Medulla oblongata (tissue), 1 donor: ENCODE measurements around the gene WNT7A.
"Not testable (repeated sequence)": the region's sequence is repeated elsewhere in the genome, so short reads cannot be mapped to it uniquely, and the experiment has no call there.

ENCODE experiments used
- DNase-seq: peaks from one replicate; pipeline ENCODE4 v3.0.0-alpha.2; 2015; ENCODE audit errors: extremely low spot score

The WNT7A gene

GRCh38 chr3:13879946-13880810 is at the start of gene WNT7A:
Gene WNT7A (minus strand): TSS chr3:13880071. CDS start chr3:13879816, 255 bp downstream.
- DNase-seq, result peak; percentile 37

DNA sequence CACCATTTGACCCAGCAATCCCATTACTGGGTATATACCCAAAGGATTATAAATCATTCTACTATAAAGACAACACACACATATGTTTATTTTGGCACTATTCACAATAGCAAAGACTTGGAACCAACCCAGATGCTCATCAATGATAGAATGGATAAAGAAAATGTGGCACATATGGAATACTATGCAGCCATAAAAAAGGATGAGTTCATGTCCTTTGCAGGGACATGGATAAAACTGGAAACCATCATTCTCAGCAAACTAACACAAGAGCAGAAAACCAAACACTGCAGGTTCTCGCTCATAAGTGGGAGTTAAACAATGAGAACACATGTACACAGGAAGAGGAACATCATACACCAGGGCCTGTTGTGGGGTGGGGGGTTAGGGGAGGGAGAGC is 48.9 kb upstream of the WNT7A start:
- DNase-seq, result not testable (repeated sequence)

- DNase-seq, result no peak
These were observed 47.4 kb upstream of the WNT7A start for GRCh38 chr3:13927295-13927694.

DNA sequence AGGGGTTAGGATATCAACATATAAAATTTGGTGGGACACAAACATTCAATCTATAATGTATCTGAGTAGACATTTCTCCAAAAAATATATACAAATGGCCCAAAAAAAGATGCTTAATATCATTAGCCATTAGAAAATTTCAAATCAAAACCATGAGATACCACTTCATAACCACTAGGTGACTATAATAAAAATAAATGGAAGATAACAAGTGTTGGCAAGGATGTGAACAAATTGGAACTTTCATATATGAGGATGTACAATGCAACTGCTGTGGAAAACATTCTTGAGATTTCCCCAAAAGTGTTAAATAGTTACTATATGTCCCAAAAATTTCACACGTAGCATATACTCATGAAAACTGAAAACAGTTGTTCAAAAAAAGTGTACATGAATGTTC is 36.5 kb upstream of the WNT7A start:
- DNase-seq, result no peak

- DNase-seq, result no peak
These were observed 22.9 kb upstream of the WNT7A start for GRCh38 chr3:13902648-13903238.

DNA sequence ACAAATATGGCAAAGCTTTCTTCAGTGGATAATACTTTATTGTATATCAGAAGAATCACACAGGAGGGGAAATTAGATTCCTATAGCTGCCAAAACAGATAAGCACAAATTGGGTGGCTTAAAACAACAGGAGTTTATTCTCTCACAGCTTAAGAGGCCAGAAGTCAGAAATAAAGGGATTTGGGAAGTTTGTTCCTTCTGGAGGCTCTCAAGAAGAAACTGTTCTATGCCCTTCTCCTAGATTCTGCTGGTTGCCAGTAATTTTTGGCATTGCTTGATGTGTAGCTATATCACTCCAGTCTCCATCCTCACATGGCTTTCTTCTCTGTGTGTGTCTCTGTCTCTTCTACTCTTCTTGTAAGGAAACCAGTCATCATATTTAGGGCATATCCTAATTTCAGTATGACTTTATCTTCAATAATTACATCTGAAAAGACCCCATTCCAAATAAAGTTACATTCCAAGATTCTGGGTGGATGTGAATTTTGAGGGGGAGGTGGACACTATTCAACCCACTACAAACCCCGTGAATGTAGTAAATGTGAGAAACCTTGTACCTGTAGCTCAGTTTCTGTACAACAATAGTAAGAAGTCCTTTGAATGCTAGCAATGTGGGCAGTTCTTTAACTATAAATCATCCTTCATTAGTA is 22.2 kb upstream of the WNT7A start:
- DNase-seq, result no peak

DNA sequence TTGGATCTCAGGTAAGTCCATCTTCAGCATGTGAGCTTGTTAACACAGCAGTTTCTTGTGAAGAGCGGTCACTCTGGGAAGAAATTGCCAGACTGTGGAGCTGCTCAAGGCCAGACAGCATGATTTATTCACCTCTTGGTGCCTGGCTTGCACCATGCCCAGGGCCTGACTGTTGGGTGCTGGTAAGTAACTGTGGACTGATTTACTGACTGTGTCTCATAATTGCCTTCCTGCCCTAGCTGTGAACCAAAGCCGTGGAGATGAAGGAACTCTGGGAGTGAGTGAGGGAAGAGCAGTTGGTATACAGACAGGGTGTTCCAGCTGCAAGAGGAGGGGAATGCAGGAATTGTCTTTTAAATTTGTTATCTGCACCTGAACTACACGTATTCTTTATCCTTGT is 18.5 kb upstream of the WNT7A start:
- no peak for DNase-seq

DNA sequence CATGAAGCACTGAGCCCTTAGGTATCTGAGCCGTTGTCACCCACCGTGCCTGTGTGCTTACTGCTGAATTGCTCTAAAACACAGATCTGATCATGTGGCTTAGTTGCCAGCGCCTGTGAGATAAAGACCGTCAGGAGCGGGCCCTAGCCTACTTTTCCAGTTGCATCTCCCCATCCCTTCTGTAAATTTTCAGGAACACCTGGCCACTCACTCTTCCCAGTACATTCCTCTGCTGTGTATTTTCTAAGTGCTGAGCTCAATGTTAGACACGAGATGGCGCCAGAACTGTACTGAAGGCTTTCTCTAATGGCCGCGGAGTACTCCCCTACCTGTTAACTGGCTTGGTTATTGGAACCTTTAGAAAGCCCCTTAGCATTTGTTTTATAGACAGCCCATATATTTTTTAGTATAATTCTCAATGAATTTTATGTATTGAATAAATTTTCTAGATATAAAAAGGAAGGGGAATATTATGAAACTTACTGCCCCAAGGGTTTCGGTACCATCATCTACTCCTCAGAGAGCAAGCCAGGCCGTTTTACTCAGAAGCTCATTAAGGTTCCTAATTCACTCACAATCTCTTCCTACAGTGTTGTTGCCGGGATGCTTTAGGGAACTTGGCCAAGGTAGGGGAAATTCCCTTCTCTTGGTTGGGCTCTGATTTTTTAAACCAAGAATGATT is 16.7 kb upstream of the WNT7A start:
- DNase-seq, result peak; percentile 77

GRCh38 chr3:13895155-13896105 is 15.6 kb upstream of the WNT7A start:
- DNase-seq, result peak; percentile 91

DNA sequence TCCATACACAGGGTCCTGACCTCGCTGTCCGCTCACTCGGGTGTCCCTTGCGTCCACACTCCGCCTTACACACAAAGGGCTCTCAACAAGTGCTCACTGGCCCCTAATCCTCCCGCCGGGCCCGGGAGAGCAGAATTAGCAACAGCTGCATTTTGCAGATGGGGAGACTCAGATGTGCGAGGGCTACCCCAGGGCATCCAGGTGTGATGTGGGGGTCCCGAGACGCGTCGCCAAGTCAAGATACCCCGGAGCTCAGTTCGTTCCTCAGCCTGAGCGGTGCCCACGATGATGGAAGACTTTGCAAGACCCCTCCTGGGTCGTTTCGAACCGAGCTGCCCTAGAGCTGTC is 14.9 kb upstream of the WNT7A start:
- no peak for DNase-seq

GRCh38 chr3:13894096-13894806 is 14.4 kb upstream of the WNT7A start:
- DNase-seq, result no peak

GRCh38 chr3:13892304-13892703 is 12.4 kb upstream of the WNT7A start:
- no peak for DNase-seq

DNA sequence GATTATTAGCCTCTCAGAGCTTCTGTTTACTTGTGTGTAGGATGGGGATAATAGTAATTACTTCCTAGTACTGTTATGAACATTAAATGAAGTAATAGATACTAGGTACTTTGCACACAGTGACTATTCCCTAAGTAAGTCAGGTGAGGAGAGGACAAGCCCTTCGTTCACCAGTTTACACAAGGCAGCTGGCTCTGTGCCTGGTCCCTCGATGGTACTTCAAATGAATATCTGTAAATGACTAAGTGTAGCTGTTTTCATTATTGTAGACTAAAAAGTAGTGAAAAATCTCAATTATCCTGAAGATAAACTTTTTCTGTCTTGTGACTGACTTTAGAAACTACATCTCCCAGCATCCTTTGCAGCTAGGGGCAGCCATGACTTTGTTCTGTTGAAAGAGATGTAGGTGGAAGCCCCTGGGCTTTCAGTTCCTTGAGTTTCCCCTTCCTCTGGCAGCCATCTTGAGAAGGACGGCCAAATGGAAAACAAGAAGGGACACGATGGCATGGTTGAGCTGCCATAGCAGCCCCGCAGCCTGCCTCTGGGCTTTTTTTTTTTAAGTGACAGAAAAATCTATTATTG is 11.7 kb upstream of the WNT7A start:
- no peak for DNase-seq

- no peak for DNase-seq
These were observed 11.1 kb upstream of the WNT7A start for GRCh38 chr3:13891017-13891392.

DNA sequence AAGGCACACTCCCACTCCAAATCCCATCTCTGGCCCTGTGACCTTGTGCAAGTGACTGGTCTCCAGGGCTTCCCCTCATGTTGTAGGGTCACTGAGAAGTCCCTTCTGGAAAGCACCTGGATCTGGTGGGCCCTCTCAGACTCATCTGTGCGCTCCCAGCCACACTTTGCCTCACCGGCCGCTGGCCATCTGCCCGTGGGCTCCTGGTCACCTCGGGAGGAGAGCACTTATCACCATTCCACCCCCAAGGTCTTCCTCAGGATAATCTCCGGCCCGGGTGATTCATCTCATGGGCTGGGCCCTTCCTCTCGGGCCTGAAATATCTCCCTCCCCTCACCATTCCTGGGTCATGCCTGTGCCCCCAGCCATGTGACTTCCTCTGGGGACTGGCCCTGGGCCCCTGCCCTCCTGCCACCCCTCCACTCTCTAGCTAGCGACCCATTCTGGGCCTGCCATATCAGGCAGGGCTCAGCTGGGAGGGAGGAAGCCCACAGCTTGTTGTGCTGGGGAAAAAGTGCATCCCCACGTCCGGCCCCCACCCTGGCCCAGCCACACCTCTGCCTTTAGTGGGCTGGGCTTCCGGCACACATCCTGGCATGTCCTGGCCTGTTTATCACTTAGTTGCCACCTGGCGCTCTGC is 10.6 kb upstream of the WNT7A start:
- no peak for DNase-seq

- DNase-seq, result no peak
These were observed 8.7 kb upstream of the WNT7A start for GRCh38 chr3:13888576-13888975.

DNA sequence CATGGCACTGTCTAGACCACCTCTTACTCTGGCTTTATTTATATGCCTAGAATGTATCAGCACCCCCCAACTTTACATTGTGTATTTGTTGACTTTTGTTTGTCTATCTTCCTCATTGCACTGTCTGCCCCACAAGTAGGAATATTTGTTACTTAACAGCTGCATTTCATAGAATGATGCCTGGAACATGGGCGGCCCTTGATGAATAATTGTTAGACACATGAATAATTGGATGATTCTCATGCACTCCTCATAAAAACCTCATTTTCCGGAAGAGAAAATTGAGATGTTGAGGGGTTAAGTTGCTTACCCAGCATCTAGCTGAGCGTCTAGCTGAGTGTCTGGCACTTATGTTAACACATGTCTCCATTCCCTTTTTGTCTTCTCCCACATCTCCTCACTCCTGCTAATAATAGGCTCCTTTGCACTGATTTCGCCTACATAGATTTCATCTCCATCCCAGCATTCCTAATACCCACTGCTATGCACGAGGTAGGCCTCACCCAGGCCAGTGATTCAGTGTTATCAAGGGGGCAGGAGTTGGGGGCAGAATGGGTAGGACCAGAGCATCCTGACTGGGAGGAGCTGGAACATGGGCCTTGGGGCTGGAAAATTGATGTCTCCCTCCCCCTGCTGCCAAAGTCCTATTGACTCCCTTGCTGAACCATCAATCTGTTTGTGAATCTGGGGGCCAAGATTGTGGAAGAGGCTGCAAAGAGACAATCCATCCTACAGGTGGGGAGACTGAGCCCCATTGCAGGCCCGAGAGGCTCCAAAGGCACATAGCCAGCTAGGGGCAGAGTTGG is 7.8 kb upstream of the WNT7A start:
- DNase-seq, result no peak

DNA sequence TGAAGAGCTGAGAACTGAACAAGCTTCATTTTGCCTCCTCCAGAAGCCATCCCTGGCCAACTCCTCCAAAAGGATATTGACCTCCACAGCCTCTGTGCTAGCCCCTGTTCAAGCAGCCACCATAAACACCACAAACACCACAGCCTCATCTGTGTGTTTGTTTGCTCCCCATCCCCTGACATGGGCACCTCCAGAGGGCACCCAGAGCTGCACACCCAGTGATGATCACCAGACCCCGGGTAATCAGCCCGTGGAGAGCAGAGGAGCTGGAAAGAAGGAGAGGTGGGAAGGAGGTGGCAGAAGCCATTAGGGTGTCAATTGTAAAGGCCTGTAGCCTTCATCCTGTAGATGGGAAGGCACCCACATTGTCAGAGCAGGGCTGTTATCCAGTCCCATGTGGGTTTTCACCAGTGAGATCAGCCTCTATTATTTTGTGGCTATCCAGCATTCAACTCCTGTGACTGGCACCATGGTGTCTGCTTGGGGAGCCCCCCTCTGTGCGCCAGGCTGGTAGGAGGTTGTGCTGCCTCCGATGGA is 6.8 kb upstream of the WNT7A start:
- DNase-seq, result no peak

- DNase-seq, result no peak
These were observed 5.8 kb upstream of the WNT7A start for GRCh38 chr3:13885704-13886010.
